NCI-H226 (cell line): Measurements from ENCODE around the gene CACFD1.

ENCODE experiments used
- DNase-seq: peaks from one replicate; pipeline ENCODE4 v3.0.0-alpha.2; 2015

Gene CACFD1

GRCh38 chr9:133520121-133520835, 60.5 kb downstream of the CACFD1 start:
- DNase-seq, result no peak
